Measurements from ENCODE around the gene CDKN1B. TPM values are rescaled to one million over a fixed set of nuclear protein-coding genes. Genes with fewer than 3 reads are reported as not detected.

Gene CDKN1B
- total and polyA plus RNA-seq, 2 donors (not counting 3 experiments of a cell fraction or from before 2014, with no cell fraction given) = 12.7 to 40.8 TPM

GRCh38 chr12:12747278-12747677 is 30.1 kb downstream of the CDKN1B start:
- Histone ChIP-seq H3K9ac (replicated peaks; ENCODE audit: extremely low read depth, insufficient read depth, low read length) (no peak overlapping the region), H3K36me3 (ENCODE audit: control insufficient read depth in 2 of 2, extremely low read depth in 1 of 2, insufficient read depth in 2 of 2, low read length in 2 of 2) (no peaks in the 10 kb centered on the region), H3K9me1 (replicated peaks; ENCODE audit: control insufficient read depth, extremely low read depth, insufficient read depth, low read length) (no peaks in the 10 kb centered on the region), H3K4me1 (ENCODE audit: control insufficient read depth, extremely low read depth, insufficient read depth, low read length) (no peaks in the 10 kb centered on the region), H3K79me2 (ENCODE audit: control insufficient read depth, insufficient read depth, low read length) (no peaks in the 10 kb centered on the region), H3K27me3 (ENCODE audit: control insufficient read depth in 2 of 2, insufficient read depth in 2 of 2, low read length in 2 of 2) (no peaks in the 10 kb centered on the region), H3K4me2 (ENCODE audit: insufficient read depth, low read length) (no peak overlapping the region), H3K4me3 (replicated peaks in 1 of 3; ENCODE audit: insufficient read depth in 1 of 3, low read depth in 1 of 3, low read length in 3 of 3) (no peak overlapping the region), H4K20me1 (replicated peaks; ENCODE audit: control insufficient read depth, extremely low read depth, insufficient read depth, low read length) (no peaks in the 10 kb centered on the region), H3K27ac (ENCODE audit: insufficient read depth, low read depth, low read length) (no peak overlapping the region), H2AFZ (ENCODE audit: low read depth, low read length) (no peak overlapping the region), H3K9me3 (replicated peaks; ENCODE audit: control insufficient read depth, insufficient read depth, low read length) (no peaks in the 10 kb centered on the region)
- BruUV-seq (replicated peaks) = no TSS peak
- FAIRE-seq = no peak
- TF ChIP-seq FOS (IDR thresholded peaks at IDR 0.05; ENCODE audit: borderline replicate concordance, insufficient read depth, low read length) (no peak), MAX (IDR thresholded peaks at IDR 0.05; ENCODE audit: insufficient read depth, insufficient read length) (no peak), POLR2A (IDR thresholded peaks at IDR 0.05; ENCODE audit: low read depth, low read length) (no peak), CTCF (IDR thresholded peaks at IDR 0.05; ENCODE audit: extremely low read depth in 1 of 2, insufficient read depth in 1 of 2, low read depth in 1 of 2, low read length in 2 of 2) (no peak), EZH2 (IDR thresholded peaks at IDR 0.05; ENCODE audit: borderline replicate concordance, low read depth, low read length, severe bottlenecking) (no peak), MYC (IDR thresholded peaks at IDR 0.05; ENCODE audit: low read depth, low read length) (no peak), POLR2AphosphoS5 (IDR thresholded peaks at IDR 0.05; ENCODE audit: insufficient read depth, low read depth, low read length) (no peak), GATA2 (IDR thresholded peaks at IDR 0.05; ENCODE audit: insufficient read depth, insufficient read length, low read depth, low read length) (no peak), JUN (IDR thresholded peaks at IDR 0.05; ENCODE audit: borderline replicate concordance, insufficient read depth, insufficient read length, low read depth) (no peak)
- dilution Hi-C loops (cut with MboI; ENCODE audit: extremely low pct_ligation_motif_present, low sequenced_read_pairs) = no loop called here
- no peak for DNase-seq (ENCODE audit: low read depth, low spot score)
- ChIA-PET POLR2A (no interaction called here), CTCF (interaction anchor here (1.0 to 4.6 kb wide), 3 partner anchors 10 to 12 kb away, joined by 6 to 48 read pairs (median 8); no protein-coding TSS in a partner anchor)
- intact Hi-C loops (cut with micrococcal nuclease) = no loop called here

All from endothelial cell of umbilical vein (primary cell).